Measurements from ENCODE around the gene KSR2. TPM values are rescaled to one million over a fixed set of nuclear protein-coding genes. Genes with fewer than 3 reads are reported as not detected.

KSR2 gene
- total RNA-seq, 1 experiment from 2014 or later = 0.06 TPM

GRCh38 chr12:117538032-117538690 lies 430.6 kb downstream of the KSR2 start:
- no peak for DNase-seq (ENCODE audit: low spot score)

- DNase-seq (ENCODE audit: low spot score) = no peak
Measured at GRCh38 chr12:117533687-117534086, 435.1 kb downstream of the KSR2 start.

- DNase-seq (ENCODE audit: low spot score) = no peak
Measured at GRCh38 chr12:117530796-117531195, 438.0 kb downstream of the KSR2 start.

GRCh38 chr12:117528538-117528937 lies 440.3 kb downstream of the KSR2 start:
- no peak for DNase-seq (ENCODE audit: low spot score)

- no peak for DNase-seq (ENCODE audit: low spot score)
Measured at GRCh38 chr12:117527479-117527855, 441.3 kb downstream of the KSR2 start.

- DNase-seq (ENCODE audit: low spot score) = no peak
Measured at GRCh38 chr12:117526757-117527478, 441.9 kb downstream of the KSR2 start.

GRCh38 chr12:117525766-117526165 lies 443.0 kb downstream of the KSR2 start:
- DNase-seq (ENCODE audit: low spot score) = no peak

- DNase-seq (ENCODE audit: low spot score) = no peak
Measured at GRCh38 chr12:117524806-117525205, 444.0 kb downstream of the KSR2 start.

GRCh38 chr12:117523971-117524370 lies 444.8 kb downstream of the KSR2 start:
- no peak for DNase-seq (ENCODE audit: low spot score)

- no peak for DNase-seq (ENCODE audit: low spot score)
Measured at GRCh38 chr12:117522559-117522958, 446.2 kb downstream of the KSR2 start.

GRCh38 chr12:117521867-117522266 lies 446.9 kb downstream of the KSR2 start:
- DNase-seq (ENCODE audit: low spot score) = no peak

GRCh38 chr12:117521346-117521745 lies 447.4 kb downstream of the KSR2 start:
- no peak for DNase-seq (ENCODE audit: low spot score)

- DNase-seq (ENCODE audit: low spot score) = no peak
Measured at GRCh38 chr12:117518594-117519270, 450.1 kb downstream of the KSR2 start.

GRCh38 chr12:117517219-117517739 lies 451.5 kb downstream of the KSR2 start:
- DNase-seq (ENCODE audit: low spot score) = no peak

- DNase-seq (ENCODE audit: low spot score) = no peak
Measured at GRCh38 chr12:117516034-117516433, 452.8 kb downstream of the KSR2 start.

- no peak for DNase-seq (ENCODE audit: low spot score)
Measured at GRCh38 chr12:117514016-117514415, 454.8 kb downstream of the KSR2 start.

- DNase-seq (ENCODE audit: low spot score) = no peak
Measured at GRCh38 chr12:117513353-117513752, 455.4 kb downstream of the KSR2 start.

GRCh38 chr12:117508468-117508867 lies 460.3 kb downstream of the KSR2 start:
- DNase-seq (ENCODE audit: low spot score) = no peak

- no peak for DNase-seq (ENCODE audit: low spot score)
Measured at GRCh38 chr12:117507548-117507947, 461.2 kb downstream of the KSR2 start.

GRCh38 chr12:117506333-117506732 lies 462.5 kb downstream of the KSR2 start:
- DNase-seq (ENCODE audit: low spot score) = no peak

GRCh38 chr12:117502633-117503032 lies 466.2 kb downstream of the KSR2 start:
- DNase-seq (ENCODE audit: low spot score) = no peak

- no peak for DNase-seq (ENCODE audit: low spot score)
Measured at GRCh38 chr12:117502233-117502632, 466.6 kb downstream of the KSR2 start.
